ACHN (cell line): ENCODE results near the gene LSR.
"Not testable (repeated sequence)": the region's sequence is repeated elsewhere in the genome, so short reads cannot be mapped to it uniquely, and the experiment has no call there.

ENCODE experiments used
- DNase-seq: peaks from one replicate; pipeline ENCODE4 v3.0.0-alpha.2; 2015
- in situ Hi-C: cut with HindIII; loops from 2 replicates; pipeline ENCODE4 v1.10.0; 2017; ENCODE audit warnings: low sequenced_read_pairs, low pct_ligation_motif_present, low pct_unique_long_range_greater_than_20kb

LSR gene

GRCh38 chr19:35239597-35239996, 9.2 kb upstream of the LSR start:
- DNase-seq, in situ Hi-C loops: not testable (repeated sequence)

GRCh38 chr19:35240327-35240726, 8.5 kb upstream of the LSR start:
- DNase-seq: no peak
- in situ Hi-C loops: no loop called here

- no peak for DNase-seq
- in situ Hi-C loops: no loop called here
Measured at GRCh38 chr19:35241417-35241816, 7.4 kb upstream of the LSR start.

GRCh38 chr19:35246466-35247092, 2.2 kb upstream of the LSR start:
- no peak for DNase-seq

GRCh38 chr19:35247526-35248309, 1.1 kb upstream of the LSR start:
- DNase-seq: peak; percentile 56
- in situ Hi-C loops: no loop called here

More at GRCh38 chr19:35246466-35247092, 2.2 kb upstream of the LSR start:
- in situ Hi-C loops: no loop called here

- no peak for DNase-seq
- in situ Hi-C loops: no loop called here
Measured at GRCh38 chr19:35249146-35249847, 495 bp downstream of the LSR start.

GRCh38 chr19:35249848-35250711, 1.3 kb downstream of the LSR start:
- in situ Hi-C loops: no loop called here
- no peak for DNase-seq

GRCh38 chr19:35251456-35251855, 2.7 kb downstream of the LSR start:
- in situ Hi-C loops: no loop called here

GRCh38 chr19:35253316-35254286, 4.8 kb downstream of the LSR start:
- DNase-seq: no peak
- in situ Hi-C loops: no loop called here

More at GRCh38 chr19:35251456-35251855, 2.7 kb downstream of the LSR start:
- no peak for DNase-seq

- no peak for DNase-seq
- in situ Hi-C loops: no loop called here
Measured at GRCh38 chr19:35254341-35255297, 5.8 kb downstream of the LSR start.

GRCh38 chr19:35256566-35256965, 7.8 kb downstream of the LSR start:
- DNase-seq: no peak
- in situ Hi-C loops: no loop called here

GRCh38 chr19:35257113-35257461, 8.3 kb downstream of the LSR start:
- no peak for DNase-seq
- in situ Hi-C loops: no loop called here

GRCh38 chr19:35260694-35261304, 12.0 kb downstream of the LSR start:
- no peak for DNase-seq
- in situ Hi-C loops: no loop called here

- DNase-seq: no peak
- in situ Hi-C loops: no loop called here
Measured at GRCh38 chr19:35261356-35262100, 12.7 kb downstream of the LSR start.

GRCh38 chr19:35262101-35262761, 13.4 kb downstream of the LSR start:
- in situ Hi-C loops: no loop called here
- no peak for DNase-seq
